WTC11 (cell line): ENCODE measurements around the gene ROBO1.

Experiments used
- TF ChIP-seq, protein P1 (sequence below): fragments of 200-600 bp; IDR thresholded peaks from 2 replicates; pipeline ENCODE4 v1.8.0; 2022; ENCODE audit warnings: antibody characterized with exemption
- TF ChIP-seq, protein P2 (sequence below): fragments of 250-450 bp; sonication (Bioruptor Pico); conservative IDR thresholded peaks from 2 replicates; pipeline ENCODE4 v1.9.0; 2021; ENCODE audit warnings: mild to moderate bottlenecking
- TF ChIP-seq, protein P3 (sequence below): sonication (generic); formaldehyde crosslinking; IDR thresholded peaks from 2 replicates; pipeline ENCODE4 v1.8.1; 2023; ENCODE audit warnings: mild to moderate bottlenecking, missing genetic modification reagents, borderline replicate concordance

DNA sequence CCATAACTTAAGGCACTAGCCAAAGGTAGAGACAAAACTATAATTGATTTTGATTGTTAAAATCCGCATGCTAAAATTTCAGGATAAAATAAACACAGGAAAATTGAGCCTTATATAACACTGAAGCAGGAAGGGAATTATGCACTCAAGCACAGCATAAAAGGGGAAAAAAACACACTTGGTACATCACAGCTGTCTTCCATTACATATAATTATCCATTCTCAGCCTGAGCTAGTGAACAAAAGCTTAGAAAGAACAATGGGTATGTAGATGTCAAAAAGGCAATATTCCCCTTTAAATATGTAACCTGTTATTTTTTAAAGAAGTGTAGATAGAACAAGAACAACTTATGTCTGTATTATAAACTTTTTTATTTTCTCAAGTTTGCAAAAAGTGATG lies 899.2 kb downstream of the ROBO1 start:
- TF ChIP-seq, protein P1, sequence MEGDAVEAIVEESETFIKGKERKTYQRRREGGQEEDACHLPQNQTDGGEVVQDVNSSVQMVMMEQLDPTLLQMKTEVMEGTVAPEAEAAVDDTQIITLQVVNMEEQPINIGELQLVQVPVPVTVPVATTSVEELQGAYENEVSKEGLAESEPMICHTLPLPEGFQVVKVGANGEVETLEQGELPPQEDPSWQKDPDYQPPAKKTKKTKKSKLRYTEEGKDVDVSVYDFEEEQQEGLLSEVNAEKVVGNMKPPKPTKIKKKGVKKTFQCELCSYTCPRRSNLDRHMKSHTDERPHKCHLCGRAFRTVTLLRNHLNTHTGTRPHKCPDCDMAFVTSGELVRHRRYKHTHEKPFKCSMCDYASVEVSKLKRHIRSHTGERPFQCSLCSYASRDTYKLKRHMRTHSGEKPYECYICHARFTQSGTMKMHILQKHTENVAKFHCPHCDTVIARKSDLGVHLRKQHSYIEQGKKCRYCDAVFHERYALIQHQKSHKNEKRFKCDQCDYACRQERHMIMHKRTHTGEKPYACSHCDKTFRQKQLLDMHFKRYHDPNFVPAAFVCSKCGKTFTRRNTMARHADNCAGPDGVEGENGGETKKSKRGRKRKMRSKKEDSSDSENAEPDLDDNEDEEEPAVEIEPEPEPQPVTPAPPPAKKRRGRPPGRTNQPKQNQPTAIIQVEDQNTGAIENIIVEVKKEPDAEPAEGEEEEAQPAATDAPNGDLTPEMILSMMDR: no peak
- TF ChIP-seq, protein P2, sequence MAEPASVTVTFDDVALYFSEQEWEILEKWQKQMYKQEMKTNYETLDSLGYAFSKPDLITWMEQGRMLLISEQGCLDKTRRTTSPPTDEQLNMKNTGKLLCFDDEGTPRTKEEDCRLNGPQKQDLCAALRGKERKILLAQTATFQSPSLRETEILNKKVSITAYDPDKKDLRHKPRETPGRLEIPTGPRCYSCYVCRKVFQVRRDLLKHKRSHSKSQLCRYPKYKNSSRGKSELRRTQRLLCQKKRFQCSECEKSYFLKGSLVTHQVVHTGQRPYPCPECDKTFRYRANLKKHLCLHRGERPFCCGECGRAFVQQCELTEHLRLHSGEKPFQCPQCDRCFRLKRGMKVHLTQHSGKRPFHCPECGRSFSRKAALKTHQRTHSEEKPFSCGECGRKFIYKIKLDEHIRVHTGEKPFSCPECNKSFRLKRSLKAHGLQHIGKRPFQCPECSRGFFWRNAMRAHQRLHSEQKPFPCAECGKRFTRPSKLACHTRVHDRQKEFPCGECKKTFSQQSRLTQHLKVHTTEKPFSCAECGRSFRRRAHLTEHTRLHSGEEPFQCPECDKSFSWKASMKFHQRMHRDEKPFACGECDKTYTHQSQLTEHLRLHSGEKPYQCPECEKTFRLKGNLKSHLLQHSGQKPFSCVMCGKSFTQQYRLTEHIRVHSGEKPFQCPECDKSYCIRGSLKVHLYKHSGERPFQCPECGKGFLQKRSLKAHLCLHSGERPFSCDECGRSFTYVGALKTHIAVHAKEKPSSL: no peak
- TF ChIP-seq, protein P3, sequence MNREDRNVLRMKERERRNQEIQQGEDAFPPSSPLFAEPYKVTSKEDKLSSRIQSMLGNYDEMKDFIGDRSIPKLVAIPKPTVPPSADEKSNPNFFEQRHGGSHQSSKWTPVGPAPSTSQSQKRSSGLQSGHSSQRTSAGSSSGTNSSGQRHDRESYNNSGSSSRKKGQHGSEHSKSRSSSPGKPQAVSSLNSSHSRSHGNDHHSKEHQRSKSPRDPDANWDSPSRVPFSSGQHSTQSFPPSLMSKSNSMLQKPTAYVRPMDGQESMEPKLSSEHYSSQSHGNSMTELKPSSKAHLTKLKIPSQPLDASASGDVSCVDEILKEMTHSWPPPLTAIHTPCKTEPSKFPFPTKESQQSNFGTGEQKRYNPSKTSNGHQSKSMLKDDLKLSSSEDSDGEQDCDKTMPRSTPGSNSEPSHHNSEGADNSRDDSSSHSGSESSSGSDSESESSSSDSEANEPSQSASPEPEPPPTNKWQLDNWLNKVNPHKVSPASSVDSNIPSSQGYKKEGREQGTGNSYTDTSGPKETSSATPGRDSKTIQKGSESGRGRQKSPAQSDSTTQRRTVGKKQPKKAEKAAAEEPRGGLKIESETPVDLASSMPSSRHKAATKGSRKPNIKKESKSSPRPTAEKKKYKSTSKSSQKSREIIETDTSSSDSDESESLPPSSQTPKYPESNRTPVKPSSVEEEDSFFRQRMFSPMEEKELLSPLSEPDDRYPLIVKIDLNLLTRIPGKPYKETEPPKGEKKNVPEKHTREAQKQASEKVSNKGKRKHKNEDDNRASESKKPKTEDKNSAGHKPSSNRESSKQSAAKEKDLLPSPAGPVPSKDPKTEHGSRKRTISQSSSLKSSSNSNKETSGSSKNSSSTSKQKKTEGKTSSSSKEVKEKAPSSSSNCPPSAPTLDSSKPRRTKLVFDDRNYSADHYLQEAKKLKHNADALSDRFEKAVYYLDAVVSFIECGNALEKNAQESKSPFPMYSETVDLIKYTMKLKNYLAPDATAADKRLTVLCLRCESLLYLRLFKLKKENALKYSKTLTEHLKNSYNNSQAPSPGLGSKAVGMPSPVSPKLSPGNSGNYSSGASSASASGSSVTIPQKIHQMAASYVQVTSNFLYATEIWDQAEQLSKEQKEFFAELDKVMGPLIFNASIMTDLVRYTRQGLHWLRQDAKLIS: no peak
